Measurements from ENCODE around the gene FBXL12.
"Not testable (repeated sequence)": the region's sequence is repeated elsewhere in the genome, so short reads cannot be mapped to it uniquely, and the experiment has no call there.

FBXL12 gene, protein sequence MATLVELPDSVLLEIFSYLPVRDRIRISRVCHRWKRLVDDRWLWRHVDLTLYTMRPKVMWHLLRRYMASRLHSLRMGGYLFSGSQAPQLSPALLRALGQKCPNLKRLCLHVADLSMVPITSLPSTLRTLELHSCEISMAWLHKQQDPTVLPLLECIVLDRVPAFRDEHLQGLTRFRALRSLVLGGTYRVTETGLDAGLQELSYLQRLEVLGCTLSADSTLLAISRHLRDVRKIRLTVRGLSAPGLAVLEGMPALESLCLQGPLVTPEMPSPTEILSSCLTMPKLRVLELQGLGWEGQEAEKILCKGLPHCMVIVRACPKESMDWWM

DNA sequence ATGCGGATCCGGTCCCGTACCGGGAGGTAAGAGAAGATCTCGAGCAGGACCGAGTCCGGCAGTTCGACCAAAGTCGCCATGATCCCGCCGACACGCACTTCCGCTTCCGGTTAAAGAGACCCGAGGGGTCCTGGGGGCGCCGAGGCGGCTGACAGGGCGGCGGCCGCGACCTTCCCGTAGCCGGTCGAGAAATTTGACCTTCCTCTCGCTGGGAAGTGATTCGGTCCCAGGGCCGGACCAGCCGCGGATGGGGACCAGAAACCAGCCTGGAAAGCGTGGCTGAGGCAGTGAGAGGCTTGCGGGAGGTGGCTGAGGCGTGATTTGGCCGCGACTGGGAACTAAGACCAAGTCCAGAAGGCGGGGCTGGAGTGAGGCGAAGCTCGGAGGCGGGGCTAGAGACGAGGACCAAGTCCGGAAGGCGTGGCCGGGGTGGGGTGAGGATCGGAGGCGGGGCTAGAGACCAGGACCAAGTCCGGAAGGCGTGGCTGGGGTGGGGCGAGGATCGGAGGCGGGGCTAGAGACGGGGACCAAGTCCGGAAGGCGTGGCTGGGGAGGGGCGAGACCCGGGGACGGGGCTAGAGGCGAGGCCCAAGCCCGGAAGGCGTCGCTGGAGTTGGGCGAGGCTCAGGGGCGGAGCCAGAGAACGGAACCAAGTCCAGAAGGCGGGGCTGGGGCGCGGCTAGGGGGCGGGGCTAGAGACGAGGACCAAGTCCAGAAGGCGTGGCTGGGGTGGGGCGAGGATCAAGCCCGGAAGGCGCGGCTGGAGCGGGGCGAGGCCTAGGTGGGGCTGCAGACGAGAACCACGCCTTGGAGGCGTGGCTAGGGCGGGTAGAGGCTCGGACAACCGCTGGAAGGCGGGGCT lies at the start of gene FBXL12:
TSS of gene FBXL12 (minus strand) at position 346 of the 862 bp plus-strand sequence. CDS start at position 80, 266 bp downstream.
- DNase-seq (ENCODE audit: low spot score) = peak; percentile 27

DNA sequence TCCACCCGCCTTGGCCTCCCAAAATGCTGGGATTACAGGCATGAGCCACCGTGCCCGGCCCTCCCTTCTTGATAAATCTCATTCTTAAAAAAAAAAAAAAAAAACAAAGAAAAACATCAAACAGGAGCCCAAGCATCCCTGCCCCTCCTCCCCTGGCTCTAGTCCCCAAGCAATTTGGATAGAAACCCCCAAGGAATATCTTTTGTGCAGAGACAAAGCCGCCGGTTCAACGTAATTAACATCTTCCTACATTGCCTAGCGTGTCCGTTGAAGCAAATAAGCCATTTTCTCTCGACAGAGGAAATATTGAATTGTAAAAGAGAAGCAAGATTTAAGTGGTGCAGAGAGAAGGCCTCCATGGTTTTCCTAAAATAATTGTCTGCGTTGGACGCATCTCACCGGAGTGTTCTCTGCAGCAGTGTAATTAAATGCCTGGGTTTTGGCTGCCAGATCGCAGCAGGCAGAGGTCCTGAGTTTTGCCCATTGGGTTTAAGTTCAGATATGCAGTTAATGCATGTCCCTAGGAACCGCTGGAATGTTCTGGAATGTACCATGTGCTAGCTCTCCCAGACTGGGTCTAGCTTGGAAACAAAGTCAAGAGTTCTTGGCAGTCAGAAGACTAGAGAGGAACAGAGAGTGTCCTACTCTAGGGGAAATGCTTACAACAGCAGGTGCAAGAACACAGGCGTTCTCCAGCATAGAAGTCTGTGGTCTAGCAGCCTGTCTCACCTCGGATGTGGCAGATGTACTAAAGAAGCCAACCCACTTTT lies 47.0 kb upstream of the FBXL12 start:
- no peak for DNase-seq (ENCODE audit: low spot score)

DNA sequence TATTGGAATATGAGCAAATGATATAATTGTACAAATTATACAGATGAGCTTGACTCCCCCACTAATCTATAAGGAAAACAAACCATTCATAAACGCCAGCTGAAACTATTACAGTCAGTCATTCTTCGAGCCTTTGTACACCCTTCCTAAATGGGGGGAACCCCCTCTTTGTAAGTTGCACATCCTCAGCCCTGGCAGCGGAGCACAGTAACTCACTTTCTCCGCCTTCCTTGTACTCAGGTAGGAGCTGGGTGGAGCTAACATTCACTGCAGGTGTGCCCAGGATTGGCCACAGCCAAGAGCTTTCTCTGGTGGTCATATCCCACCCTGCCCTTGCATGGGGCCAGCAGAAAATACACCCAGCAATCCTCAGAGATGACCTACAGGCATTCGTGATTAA lies 44.9 kb upstream of the FBXL12 start:
- no peak for DNase-seq (ENCODE audit: low spot score)

DNA sequence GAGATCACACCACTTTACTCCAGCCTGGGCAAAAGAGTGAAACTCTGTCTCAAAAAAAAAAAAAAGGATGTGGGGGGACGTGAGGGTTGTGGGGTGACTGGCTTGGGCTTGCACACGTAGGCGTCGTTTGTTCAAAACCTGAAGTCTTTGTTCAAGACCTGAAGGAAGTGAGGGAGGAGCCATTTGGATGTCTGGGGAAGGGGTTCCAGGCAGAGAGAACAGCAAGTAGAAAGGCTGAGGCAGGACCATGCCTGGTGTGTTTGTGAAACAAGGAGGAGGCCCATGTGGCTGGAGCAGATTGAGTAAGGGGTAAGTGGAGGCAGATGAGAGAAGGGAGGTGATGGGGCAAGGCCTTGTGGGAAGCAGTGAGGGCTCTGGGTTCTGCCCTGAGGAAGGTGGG lies 44.1 kb upstream of the FBXL12 start:
- DNase-seq (ENCODE audit: low spot score) = no peak

DNA sequence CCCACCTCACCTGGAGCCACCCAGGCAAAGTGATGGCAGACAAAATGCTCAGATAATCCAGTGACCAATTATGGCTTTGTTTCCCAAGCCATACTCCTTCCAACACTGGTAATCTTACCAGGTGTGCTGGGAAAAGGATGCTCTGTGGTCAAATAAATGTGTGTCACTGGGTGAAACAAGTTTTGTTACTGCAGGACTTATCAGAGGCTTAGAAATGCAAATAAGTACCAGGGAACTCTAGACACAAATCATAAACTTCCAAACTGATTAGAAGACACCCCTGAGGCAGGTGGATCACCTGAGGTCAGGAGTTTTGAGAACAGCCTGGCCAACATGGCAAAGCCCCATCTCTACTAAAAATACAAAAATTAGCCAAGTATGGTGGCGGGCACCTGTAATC lies 42.6 kb upstream of the FBXL12 start:
- DNase-seq (ENCODE audit: low spot score) = no peak

DNA sequence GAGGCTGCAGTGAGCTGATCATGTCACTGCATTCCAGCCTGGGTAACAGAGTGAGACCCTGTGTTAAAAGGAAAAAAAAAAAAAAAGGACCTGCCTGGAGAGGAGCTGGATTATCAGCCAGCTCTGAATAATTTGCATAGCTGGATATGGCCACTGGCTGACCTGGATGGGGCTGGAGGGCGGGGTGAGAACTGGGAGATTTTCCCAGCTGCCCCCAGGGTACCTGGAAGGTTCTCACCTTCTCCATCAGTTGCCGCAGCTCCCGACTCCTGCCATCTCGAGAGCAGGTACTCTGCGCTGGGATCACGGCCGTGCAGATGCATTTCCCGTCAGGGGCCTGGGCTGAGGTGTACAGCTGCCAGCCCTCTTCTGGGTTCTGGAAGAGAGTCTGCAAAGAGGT lies 41.5 kb upstream of the FBXL12 start:
- no peak for DNase-seq (ENCODE audit: low spot score)

DNA sequence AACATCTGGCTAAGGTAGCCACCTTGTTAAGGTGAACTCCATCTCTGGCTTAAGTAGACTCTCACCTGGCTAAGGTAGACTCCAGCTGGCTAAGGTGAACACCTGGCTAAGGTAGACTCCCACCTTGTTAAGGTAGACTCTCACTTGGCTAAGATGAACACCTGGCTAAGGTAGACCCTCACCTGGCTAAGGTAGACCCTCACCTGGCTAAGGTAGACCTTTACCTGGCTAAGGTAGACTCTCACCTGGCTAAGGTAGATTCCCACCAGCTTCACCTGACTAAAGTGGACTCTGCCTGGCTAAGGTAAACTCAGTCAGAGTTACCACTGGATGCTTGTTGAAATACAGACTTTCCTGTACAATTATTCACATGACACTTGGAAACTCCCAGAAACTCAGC lies 39.9 kb upstream of the FBXL12 start:
- no peak for DNase-seq (ENCODE audit: low spot score)

DNA sequence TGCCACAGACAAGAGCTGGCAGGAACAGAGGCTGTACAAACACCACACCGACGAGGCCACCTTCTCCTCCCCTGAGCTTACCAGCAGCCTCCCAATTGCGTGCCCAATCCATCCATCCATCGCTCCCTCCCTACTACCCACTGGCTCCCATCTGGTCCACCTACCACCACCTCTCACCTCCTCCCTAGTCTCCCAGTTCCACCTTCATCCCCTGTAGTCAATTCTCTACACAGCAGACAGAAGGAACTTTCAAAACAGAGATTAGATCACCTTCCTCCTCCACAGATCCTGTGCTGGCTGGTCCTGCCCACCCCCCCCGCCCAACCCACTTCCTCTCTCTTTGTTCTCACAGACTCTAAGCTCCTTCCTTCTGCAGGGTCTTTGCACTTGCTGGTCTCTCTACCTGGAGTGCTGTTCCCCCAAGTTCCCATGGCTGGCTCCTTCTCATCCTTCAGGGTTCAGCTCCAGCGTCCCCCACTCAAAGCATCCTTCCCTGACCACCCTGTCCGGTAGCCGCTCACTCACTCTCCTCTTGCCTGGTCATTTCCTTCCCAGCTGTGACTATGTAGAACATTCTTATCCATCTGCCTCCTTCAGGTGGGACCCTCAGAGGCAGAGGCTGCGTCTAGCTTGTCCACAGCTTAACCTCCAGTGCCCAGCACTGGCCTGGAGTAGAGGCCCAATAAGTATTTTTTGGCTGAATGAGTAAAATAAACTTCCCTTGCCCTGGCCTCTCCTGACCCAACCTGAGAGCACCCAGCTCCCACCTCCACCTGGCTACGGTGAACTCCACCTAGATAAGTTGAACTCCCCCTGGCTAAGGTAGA lies 39.3 kb upstream of the FBXL12 start:
- no peak for DNase-seq (ENCODE audit: low spot score)

DNA sequence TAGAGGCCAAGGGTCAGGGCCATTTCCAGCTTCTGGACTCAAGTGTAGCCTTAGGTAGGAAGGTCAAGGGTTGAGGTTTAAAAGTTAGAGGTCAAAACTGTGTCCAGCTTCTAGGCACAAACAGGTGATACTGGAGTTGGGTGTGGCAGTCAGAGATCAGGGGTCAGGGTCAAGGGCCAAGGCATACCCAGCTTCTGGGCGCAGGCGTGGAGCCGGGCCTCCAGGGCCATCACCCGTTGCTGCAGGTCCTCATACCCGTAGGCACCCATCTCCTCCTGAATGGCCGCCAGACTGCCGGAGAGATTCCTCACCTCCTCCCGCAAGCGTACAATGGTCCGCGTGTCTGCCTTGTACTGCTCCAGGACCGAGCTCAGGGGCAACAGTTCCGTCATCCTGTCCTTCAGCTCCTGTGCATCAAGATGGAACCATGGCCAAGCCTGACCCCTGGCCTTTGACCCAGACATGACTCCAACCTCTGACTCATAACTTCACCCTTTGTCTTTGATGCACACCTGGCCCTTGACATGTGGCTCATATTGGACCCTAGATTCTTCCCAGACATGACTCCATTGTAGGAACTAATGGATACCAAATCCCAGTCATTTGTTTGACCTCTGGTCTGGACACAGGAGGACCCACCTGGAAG lies 38.3 kb upstream of the FBXL12 start:
- no peak for DNase-seq (ENCODE audit: low spot score)

DNA sequence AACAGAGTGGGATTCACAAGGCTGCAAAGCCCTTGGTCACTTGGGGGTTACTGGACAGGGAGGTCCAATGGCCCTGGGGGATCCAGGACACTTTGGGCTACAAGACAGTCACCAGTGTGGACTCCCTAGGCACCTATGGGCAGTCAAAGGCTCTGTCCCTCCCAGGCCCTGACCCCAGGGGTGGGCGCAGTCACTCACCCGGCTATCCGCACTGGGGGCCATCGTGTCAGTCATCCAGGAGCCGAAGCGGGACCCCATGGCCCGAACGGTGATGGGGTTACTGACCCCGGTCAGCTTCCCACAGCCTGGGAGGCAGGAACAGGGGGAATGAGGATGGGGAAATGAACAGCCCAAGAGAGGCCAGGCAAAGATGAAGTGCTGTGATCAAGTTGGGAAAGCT lies 37.7 kb upstream of the FBXL12 start:
- DNase-seq (ENCODE audit: low spot score) = no peak

DNA sequence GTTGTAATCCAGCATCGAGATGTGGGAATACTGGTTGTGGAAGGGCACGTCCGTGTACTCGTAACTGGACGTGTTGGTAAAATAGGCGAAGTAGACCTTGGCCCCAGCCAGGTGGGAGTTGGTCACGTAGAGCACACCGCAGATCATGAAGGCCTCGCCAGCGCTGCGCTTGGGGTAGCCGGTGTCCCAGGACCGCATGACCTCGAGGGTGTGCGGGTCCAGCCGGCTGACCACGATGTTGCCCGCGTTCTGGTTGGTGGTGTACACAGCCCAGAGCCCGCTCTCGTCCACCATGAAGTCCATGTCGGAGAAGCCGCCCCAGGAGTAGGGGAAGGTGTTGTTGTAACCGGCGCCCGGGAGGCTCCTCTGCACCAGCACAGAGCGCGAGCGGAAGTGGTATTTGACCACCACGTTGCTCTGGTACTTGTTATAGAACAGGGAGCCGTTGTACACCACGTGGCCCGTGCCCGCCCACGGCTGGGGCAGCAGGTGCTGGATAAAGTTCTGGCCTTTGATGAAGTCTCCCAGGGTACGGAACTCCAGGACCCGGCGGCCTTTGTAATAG lies 35.5 kb upstream of the FBXL12 start:
- DNase-seq (ENCODE audit: low spot score) = no peak

DNA sequence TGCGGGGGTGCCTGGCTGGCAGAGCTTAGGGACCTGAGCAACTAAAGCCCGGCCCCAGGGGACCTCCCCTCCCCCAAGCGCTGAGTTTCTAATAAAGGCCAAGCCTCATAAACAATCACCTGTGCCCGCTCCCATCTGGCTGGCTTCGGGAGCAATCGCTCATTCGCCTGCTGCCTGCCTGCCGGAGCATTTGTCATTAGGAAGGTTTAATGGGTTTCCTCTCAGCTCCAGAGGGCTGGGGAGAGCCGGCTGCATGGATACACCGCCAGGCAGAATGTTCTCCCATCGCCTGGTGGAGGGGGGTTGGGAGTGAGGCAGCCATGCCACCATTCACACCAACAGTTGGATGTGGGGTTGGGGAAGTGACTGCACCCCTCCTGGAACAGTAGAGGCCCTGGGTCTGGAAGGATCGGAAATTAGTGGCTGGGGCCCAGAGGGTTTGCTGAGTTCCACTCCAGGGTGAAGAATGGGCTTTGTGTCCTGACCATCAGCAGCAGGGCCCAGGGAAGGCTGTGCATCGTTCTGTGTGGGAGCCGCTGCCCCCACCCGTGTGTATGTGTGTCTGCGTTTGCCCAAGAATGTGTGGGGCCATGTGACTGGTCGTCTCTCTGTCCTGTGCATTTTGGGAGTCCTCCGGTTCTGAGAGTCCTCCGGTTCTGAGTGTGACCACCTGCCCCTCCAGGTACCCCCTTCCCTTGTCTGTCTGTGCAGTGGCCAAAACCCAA lies 31.5 kb upstream of the FBXL12 start:
- DNase-seq (ENCODE audit: low spot score) = no peak

DNA sequence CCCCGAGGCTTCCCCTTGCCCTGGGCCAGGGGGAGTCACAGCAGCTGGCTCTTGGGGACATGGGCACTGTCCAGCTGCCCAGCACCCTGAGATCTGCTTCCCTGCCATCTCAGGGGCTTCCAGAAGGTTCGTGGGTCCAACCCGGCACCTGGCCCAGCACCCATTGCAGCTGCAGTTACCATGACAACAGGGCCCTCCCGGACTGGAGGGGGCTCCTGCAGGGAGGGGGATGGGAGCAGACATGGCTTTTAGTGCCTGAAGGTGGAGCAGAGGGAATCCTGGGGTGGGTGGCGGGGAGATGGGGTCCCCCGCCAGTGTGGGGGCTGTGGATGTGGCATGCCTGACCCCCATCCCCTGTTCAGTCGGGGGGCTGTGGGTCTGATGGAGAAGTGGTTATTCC lies 30.9 kb upstream of the FBXL12 start:
- DNase-seq (ENCODE audit: low spot score) = no peak

DNA sequence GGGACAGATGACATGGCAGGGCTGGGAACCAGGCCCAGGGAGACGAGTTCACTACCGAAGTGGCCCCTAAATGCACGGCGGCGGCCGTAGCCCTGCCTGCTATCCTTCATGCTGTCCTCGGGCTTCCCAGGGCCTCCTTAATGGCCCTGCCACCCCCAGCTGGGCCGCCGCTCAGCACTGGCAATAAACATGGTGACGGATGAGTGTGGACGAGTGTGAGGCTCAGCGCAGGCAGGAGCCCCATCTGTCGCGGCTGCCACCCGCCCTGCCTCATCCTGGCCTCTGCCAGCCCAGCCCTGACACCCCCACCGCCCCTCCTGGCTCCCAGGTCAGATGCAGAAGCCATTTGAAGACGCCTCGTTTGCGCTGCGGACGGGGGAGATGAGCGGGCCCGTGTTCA lies 29.9 kb upstream of the FBXL12 start:
- DNase-seq (ENCODE audit: low spot score) = no peak

DNA sequence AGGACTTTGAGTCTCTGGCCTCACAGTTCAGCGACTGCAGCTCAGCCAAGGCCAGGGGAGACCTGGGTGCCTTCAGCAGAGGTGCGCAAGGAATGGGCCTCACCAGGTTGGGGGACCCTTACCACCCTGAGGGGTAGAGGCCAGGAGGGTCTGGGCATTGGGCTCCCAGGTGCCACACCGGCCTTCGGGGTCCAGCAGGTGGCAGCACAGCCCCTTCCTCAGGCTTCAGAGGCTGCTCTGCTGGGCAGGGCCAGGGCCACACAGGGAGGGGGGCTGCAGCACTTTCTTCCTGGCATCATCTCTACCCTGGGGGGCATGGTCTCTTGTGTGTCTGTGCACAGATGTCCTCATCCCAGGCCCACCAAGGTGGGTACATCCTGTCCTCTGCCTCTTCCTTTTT lies 29.2 kb upstream of the FBXL12 start:
- no peak for DNase-seq (ENCODE audit: low spot score)

DNA sequence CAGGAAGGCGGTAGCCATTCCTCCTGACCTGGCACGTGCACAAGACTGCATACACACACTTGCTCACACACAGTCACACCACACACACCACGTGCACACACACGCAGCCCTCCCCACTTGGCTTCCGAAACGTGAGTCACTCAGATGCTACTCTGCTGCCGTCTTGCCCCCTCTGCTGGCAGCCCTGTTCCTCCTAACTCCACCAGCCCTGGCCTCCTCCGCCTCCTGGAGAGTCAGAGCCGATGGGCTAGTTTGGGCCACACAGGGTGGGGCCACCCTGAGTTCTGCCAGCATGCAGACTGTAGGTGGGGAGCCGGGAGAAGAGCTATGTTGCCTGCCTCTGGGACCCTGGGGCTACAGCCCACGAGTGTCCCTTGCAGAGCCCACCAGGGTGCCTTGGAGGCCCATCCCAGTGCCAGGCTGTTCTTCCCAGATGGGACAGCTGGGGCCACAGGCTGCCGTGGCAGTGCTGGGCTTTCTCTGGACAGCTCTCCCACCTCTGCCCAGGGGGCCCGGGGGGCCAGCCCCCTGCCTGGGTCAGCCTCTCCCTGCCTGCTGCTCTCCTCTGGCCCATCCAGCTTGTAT lies 28.3 kb upstream of the FBXL12 start:
- DNase-seq (ENCODE audit: low spot score) = peak; percentile 43

DNA sequence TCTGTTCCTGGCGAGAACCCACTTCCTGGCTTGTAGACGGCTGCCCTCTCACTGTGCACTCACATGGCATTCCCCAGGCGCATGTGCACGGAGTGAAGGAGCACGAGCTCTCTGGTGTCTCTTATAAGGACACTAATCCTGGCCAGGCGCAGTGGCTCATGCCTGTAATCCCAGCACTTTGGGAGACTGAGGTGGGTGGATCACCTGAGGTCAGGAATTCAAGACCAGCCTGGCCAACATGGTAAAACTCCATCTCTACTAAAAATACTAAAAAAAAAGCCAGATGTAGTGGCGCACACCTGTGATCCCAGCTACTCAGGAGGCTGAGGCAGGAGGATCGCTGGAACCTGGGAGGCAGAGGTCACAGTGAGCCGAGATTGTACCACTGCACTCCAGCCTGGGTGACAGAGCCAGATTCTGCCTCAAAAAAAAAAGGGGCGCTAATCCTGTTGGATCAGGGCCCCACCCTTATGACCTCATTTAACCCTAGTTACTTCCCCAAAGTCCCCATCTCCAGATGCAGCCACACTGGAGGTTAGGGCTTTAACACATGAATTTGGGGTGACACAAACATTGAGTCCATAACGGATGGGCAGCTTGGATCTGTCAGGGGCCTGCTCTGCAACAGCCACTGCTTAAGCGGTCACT lies 24.9 kb upstream of the FBXL12 start:
- DNase-seq (ENCODE audit: low spot score) = not testable (repeated sequence)

DNA sequence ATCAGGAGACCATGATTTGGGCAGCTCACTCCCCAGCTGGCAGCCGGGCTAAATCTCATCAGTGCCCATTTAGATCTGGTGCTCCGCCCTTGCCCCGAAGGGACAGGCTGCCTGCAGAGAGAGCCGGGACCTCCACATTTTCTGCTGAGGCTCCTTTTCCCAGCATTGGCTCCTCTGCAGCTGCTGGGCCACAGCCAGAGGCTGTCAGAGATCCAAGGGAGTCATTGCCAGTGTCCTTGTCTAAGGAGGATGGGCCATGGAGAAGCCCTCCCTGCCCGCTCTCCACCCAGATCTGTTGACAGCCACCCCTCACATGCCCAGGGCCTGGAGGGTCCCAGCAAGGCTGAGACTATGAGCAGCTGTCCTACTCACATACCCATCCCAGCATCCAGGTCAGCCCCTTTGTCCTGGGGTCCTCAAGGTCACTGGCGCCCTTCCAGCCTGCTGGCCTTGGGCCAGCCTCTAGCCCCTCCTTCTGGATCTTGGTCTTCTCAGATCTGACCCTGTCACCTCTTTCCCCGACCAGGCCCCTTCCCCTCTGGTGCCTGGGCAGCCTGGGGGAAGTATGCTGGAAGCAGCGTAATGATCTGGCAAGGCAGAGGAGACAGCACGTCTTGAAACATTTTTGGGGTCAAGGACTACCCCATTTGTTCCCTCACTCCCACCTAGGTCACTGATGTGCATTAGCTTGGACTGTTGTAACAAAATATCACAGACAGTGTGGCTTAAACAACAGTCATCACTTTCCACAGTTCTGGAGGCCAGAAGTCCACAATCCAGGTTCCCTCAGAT lies 24.2 kb upstream of the FBXL12 start:
- DNase-seq (ENCODE audit: low spot score) = no peak

DNA sequence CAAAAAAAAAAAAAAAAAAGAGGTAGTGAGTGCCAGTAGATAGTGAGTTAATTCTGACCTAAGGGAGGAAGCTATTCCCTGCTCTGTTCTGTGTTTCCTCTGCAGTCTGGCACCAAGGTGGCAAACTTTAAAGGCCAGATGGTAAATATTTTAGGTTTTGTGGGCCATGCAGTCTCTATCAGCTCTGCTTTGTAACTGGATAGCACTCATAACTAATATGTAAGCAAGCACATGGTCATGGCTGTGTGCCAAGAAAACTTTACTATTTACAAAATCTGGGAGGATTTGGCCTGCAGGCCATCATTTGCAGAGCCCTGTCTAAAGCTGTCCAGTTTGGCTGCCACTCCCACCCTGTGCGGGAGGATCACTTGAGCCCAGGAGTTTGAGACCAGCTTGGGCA lies 20.5 kb upstream of the FBXL12 start:
- DNase-seq (ENCODE audit: low spot score) = no peak

All from COLO829 (cell line).